COLO829 (cell line): ENCODE measurements around the gene CHRNG.

Experiments used
- DNase-seq: peaks from one replicate; pipeline ENCODE4 v3.0.0; 2012; ENCODE audit warnings: low spot score

CHRNG gene

GRCh38 chr2:232505856-232506255, 33.6 kb upstream of the CHRNG start:
- DNase-seq = no peak

DNA sequence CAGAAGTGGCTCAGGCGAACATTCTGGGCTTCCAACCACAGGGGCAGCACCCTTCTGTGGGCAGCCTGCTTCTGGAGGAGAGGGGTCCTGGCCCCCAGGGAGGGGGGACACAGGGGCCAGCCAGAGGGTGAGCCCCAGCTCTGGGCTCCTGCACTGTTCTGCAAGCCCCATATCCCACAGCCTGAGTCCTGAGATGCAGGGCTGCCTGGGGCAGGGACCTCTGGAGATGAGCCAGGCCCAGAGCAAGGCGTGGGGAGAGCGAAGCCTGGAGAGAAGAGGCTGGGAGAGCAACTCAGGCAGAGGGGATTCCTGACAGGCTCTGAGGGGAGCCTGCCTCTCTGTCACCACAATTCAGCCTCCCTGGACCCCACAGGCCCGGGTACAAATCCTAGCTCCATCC, 32.8 kb upstream of the CHRNG start:
- no peak for DNase-seq

- DNase-seq = no peak
Observed at GRCh38 chr2:232508251-232508650, 31.2 kb upstream of the CHRNG start.

GRCh38 chr2:232511336-232511890, 28.1 kb upstream of the CHRNG start:
- no peak for DNase-seq

DNA sequence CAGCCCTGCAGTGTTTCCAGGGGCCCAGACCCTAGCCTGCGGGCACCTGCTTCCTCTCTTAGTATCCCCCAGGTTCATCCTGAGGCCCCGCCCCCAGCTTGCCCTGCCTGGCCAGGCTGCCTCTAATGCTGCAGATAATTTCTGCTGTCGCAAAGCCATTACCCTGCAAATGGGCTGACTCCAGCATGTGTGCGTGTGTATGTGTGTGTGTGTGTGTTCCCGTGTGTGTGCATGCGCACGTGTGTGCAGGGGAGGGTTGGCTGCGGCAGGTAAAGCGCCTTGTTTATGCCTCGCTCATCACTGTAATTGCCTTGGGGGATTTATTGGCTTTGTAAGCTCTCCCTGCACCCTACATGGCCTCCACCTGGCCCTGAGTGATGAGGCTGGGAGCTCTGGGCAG, 26.9 kb upstream of the CHRNG start:
- no peak for DNase-seq

- DNase-seq = no peak
Observed at GRCh38 chr2:232513353-232513752, 26.1 kb upstream of the CHRNG start.

GRCh38 chr2:232515639-232516038, 23.9 kb upstream of the CHRNG start:
- no peak for DNase-seq

- DNase-seq = no peak
Observed at GRCh38 chr2:232516551-232516950, 22.9 kb upstream of the CHRNG start.

DNA sequence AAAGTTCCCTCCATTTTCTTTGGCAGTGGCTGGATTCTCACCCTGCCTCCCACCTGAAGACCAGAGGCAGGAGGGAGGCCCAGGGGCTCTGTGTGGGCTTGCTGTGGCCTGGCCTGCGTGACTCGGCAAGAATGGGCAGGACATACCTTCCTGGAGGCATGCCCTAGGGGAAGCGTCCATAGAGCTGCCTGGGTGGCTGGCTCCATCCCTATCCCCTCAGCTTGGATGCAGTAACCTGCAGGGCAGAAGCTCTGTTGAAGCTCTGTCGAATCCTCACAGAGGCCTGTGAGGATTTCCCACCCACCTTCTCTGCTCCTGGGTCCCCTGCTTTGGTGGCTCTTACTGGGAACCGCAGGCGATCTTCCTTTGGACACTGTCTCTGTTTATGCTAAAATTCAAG, 20.6 kb upstream of the CHRNG start:
- no peak for DNase-seq

GRCh38 chr2:232519581-232520438, 19.7 kb upstream of the CHRNG start, which contains the start of gene PRSS56:
PRSS56 (plus strand) TSS chr2:232520388; CDS start chr2:232520599, 211 bp downstream.
- no peak for DNase-seq

GRCh38 chr2:232520489-232520888, 19.0 kb upstream of the CHRNG start:
- DNase-seq = no peak

DNA sequence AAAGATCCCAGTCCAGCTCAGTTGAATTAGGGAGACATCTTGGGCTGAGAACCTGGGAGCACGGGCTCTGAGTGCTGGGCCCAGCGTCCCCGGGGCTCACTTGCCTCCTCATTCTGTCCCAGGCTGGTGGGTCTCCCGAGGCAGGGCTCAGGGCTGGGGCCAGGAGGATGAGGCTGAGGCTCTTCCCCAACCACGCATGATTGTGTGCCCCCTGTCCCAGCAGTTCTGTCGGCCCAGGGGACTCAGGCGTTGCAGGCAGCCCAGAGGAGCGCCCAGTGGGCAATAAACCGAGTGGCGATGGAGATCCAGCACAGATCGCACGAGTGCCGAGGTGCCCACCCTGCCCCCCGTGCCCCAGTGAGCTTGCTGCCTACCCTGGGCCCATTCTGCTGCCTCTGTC, 18.4 kb upstream of the CHRNG start:
- DNase-seq = no peak

DNA sequence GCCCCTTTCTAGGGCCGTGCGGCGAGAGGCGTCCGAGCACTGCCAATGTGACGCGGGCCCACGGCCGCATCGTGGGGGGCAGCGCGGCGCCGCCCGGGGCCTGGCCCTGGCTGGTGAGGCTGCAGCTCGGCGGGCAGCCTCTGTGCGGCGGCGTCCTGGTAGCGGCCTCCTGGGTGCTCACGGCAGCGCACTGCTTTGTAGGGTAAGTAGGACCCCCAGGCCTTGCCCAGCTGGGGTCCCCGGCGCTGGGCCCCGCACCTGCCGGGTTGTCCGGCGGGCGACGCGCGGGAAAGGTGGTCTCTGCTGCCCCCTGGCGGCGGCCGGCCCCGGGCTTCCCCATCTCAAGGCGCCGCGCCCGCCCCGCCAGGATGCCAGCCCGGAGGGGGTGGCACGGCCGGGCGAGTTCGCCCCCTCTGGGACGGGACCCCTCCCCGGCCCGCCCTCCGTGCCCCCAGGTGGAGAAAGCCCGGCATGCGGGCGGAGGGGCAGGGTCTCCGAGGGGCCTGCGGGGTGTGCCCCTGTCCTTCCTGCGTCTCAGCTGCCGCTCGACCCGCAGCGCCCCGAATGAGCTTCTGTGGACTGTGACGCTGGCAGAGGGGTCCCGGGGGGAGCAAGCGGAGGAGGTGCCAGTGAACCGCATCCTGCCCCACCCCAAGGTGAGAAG, 17.4 kb upstream of the CHRNG start:
- DNase-seq = peak; percentile 27

GRCh38 chr2:232522623-232523401, 16.7 kb upstream of the CHRNG start:
- no peak for DNase-seq

DNA sequence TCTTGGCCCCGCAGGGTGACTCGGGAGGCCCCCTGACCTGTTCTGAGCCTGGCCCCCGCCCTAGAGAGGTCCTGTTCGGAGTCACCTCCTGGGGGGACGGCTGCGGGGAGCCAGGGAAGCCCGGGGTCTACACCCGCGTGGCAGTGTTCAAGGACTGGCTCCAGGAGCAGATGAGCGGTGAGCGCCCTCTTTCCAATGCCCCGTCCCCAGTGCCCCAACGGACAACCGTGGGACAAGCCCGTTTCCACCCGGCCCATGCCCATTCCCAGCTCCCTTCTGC, 16.1 kb upstream of the CHRNG start:
- no peak for DNase-seq

DNA sequence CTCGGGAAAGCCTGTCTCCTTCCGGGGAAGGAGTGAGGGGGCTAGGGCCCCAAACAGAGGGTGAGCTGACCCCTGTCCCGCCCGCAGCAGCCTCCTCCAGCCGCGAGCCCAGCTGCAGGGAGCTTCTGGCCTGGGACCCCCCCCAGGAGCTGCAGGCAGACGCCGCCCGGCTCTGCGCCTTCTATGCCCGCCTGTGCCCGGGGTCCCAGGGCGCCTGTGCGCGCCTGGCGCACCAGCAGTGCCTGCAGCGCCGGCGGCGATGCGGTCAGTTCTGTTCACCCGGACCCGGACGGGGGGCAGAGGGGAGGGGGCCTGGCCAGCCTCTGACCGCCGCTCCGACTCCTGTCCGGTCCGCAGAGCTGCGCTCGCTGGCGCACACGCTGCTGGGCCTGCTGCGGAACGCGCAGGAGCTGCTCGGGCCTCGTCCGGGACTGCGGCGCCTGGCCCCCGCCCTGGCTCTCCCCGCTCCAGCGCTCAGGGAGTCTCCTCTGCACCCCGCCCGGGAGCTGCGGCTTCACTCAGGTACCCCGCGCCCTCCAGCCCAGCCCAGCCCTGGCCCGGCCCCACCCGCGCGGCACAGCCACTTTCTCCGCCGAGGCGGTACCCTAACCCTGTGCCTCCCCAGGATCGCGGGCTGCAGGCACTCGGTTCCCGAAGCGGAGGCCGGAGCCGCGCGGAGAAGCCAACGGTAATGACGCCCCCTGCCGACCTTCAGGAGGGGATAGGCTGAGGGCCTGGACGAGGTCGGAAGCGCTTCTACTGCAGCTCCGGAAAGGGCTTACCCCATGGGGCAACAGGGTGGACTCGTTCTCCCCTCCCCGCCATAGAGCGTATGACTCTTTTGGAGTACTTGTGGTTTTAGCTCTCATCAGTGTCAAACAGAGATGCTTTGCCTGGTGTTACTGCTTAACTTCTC, 15.6 kb upstream of the CHRNG start:
- no peak for DNase-seq

DNA sequence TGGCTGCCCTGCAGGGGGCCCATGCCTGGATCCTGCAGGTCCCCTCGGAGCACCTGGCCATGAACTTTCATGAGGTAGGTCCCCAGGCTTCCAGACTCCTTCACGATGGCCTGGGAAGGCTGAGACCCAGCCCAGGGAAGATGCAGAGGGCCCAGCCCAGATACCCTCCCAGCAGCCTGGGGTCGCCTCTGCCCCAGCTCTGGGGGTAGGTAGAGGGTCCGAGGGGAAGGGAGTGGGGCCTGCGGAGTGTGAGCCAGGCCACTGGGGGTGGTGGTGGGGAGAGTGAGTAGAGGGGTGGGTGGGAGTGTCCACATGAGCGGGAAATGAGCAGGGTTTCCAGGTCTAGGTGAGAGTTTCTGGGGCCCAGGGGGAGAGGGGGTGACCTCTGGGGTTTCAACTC, 14.7 kb upstream of the CHRNG start:
- DNase-seq = no peak

DNA sequence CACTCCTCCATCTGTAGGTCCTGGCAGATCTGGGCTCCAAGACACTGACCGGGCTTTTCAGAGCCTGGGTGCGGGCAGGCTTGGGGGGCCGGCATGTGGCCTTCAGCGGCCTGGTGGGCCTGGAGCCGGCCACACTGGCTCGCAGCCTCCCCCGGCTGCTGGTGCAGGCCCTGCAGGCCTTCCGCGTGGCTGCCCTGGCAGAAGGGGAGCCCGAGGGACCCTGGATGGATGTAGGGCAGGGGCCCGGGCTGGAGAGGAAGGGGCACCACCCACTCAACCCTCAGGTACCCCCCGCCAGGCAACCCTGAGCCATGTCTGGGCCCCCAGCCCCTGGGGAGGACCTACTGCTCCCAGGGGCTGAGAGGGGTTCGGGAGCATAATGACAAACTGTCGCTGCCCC, 14.3 kb upstream of the CHRNG start:
- DNase-seq = no peak

DNA sequence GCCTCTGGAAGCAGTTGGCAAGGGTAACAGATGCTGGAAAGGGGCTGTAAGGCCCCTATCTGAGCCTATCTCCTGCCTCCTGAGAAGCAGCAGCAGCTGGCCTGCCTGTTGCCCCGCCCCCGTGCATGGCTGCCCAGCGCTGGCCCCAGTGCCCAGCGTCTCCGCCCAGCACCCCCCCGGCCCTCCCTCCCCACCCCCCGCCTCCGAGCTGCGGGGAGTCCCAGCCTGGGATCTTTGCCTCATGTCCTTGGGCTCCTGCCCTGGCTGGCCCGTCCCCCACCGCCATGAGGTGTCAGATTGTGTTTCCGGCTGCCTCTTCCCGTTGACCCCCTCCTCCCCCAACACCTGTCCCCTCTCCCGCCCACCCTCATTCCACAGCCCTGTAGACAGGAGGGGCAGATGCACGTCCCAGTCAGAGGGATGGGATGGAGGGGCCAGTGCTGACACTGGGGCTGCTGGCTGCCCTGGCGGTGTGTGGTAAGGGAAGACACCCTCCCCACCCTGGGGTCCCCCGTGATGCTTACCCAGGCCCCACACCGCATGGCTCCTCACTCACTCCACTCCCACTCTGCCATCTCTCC, 13.6 kb upstream of the CHRNG start, which contains the start of gene CHRND:
CHRND (plus strand) TSS at position 370 of the 581 bp plus-strand sequence; CDS start at position 426, 56 bp downstream.
- DNase-seq = no peak

DNA sequence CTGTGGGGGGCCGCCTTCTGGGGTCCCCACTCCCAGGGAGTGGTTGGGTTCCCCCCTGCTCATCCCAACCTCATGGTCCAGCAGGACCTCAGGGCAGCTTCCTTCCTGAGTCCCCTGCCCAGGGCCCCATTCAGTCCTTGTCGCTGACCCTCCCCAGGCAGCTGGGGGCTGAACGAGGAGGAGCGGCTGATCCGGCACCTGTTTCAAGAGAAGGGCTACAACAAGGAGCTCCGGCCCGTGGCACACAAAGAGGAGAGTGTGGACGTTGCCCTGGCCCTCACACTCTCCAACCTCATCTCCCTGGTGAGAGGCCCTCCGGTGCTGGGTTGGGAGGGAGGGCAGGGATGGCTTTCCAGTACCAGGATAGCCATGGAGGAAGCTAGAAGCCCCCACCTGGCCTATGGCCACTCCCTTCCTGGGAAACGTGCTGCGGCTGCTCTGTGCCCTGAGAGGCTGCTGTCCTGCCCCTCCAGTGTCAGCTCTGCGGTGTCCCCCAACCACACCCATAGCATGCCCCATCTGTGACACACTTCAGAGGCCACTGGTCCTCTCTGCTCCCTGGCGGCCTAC, 13.0 kb upstream of the CHRNG start:
- DNase-seq = no peak
